ENCODE results near the gene SNX9. TPM values are rescaled to one million over a fixed set of nuclear protein-coding genes. Genes with fewer than 3 reads are reported as not detected.
A peak's percentile ranks its signal among the peaks of the same experiment; 100 is the strongest.

SNX9 gene
- total RNA-seq, 1 experiment from 2014 or later, result 37.8 TPM

DNA sequence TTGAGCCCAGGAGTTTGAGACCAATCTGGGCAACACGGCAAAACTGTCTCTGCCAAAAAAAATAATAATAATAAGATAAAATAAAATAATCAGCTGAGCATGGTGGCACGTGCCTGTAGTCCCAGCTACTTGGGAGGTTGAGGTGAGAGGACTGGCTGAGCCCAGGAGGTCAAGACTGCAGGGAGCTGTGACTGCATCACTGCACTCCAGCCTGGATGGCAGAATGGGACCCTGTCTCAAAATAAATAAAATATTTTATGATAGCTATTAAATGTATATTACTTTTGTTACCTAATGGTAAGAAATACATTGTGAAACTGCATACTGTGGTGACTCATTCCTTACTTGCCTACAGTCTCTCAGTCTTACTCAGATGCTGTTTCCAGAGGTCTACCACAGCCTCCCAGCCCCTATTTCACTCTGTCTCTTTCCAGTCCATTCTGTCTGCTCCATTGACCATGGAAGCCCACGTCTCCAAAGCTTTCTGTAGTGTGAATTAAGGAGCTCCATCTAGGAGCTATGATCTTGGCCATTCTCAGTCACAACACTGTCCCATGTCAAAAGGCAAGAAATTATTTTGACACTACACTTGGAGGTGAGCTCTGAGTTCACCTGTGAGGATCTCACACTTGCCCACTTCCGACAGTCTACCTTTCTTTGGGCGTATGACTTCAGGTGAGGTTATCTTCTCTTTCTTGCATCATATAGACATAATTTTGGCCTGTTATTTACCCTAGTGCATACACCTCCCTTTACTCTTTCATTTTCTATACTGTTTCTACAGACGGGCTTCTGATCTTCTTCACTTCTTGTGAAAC lies 22.4 kb upstream of the SNX9 start:
- peak; percentile 37 for DNase-seq (ENCODE audit: low read depth)

DNA sequence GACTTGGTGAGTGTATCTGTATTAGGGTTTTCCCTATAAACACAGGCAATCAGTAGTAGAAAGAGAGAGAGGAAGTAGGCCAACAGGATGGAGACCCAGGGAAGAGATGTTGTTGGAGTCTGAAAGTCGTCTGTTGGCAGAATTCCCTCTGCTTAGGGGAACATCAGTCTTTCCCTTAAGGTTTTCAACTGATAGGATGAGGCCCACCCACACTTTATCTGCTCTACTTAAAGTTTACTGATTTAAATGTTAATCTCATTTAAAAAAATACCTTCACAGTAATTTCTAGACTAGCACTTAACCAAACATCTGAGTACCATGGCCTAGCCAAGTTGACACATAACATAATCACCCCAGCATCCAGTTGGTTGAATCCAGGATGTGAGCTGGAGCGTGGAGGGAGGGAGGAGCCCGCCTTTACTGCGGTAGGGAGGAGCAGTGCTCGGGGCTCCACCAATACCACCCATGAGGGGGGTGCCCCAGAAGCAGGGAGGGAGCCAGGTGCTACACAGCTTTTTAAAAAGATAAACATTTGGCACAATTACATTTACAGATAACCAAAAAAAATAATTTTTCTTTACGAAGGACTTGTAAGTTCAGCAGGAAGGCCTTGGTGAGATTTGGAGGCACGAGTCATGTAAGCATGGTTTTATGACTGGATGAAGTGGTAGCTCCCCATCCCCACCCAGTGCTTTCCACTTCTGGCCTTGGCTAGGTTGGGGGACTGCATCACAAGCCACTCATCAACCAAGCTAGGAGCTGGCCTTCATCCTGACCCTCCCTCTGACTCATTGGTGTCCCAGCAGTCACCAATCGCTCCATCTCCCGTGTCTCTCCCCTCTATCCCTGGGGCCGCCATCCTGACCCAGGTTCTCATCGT lies 18.4 kb upstream of the SNX9 start:
- no peak for DNase-seq (ENCODE audit: low read depth)

DNA sequence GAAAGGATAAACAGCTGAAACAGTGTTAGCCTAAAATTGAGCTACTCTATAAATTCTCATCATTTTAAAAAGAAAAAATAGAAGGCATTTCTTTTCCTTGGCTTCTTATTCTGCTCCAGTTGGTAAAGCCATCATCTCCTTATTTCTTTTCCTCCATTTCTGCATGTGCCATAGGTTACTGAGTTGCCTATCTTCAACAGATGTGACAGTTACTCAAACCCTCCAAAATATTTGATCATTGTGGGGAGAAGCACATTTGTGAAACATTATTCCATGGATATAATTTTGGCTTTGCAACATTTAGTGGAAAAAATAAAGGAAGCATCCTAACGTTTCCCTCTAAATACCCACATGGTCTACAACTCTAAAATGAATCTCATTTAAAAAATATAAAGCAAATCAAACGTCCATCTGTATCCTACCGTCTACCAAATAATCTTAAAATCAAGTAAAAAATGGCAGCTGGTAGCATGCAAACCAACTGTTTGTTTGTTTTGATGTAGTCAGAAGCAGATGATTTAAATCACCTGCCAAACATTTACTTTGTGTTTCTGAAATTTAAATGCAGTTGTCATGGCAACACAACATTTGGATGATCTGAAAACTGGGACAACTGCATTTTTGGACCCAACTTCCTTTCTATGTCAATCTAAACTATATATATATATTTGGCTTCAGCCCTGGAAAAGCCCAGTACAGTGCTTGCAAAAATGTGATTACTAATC lies 16.8 kb upstream of the SNX9 start:
- DNase-seq (ENCODE audit: low read depth), result no peak

DNA sequence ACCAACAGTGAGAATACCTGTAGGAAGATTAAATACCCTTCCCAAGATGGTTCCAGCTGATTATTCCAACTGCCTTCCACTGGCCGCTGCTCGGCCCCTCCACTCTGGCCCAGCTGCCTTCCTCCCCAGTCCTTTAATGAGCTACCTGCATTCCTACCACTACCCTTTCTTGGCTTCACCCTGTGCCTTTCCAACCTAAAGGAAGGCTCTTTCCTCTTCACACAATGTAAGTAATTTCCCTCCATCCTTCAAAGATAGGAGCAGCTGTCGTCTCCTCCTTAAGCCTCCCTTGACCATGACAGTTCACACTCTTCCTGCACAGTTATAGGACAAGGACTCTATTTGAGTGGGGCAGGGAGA lies 16.2 kb upstream of the SNX9 start:
- no peak for DNase-seq (ENCODE audit: low read depth)

DNA sequence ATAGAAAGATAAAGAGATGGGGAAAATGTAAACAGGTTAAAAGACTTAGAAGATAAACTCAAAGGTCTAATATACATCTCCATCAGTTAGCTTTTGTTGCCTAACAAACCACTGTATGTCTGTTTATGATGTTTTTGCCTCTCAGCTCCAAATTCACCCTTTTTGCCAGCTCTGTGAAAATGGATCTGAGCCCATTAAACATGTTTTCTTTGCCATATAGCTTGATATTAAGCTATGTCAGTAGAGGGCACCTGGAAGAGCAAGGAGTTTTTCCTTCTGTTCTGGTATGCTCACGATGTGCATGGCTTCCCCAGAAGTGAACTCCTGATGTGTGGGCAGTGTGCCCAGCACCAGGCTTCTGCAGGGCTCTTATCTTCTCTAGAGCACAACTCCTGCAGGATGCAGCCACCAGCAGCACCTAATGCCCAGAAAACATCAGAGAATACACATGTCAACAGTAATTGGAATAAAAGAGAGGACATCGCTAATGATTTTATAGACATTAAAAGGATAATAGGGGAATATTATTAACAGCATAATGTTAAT lies 14.6 kb upstream of the SNX9 start:
- no peak for DNase-seq (ENCODE audit: low read depth)

DNA sequence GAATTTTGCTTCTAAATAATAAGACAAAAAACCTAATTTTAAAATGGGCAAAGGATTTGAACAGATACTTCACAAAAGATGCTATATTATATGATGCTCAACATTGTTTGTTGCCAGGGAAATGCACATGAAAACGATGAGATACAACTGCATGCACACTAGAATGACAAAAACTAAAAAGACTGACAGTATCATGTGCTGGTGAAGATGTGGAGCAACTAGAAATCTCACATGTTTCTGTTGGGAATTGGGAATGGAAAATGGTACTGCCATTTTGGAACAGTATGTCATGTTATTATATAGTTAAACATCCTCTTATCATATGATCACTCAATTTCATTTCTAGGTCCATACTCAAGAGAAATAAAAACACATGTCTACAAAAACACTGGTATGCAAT lies 13.4 kb upstream of the SNX9 start:
- DNase-seq (ENCODE audit: low read depth), result no peak

DNA sequence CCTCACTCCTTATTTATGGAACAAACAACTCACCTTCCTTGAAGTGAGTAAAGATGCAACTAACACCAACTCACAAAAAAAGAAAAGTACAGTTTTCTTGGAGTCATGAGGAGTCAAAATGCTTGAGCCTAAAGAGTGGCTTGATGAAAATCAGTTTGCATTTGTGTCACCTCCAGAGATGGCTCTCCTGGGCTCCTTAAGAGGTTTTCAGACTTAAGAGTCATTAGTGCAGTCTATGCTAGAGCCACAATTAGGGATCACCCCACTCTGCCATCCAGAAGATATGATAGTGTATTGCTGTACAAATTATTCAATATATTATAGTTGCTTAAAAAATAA lies 11.9 kb upstream of the SNX9 start:
- DNase-seq (ENCODE audit: low read depth), result no peak

DNA sequence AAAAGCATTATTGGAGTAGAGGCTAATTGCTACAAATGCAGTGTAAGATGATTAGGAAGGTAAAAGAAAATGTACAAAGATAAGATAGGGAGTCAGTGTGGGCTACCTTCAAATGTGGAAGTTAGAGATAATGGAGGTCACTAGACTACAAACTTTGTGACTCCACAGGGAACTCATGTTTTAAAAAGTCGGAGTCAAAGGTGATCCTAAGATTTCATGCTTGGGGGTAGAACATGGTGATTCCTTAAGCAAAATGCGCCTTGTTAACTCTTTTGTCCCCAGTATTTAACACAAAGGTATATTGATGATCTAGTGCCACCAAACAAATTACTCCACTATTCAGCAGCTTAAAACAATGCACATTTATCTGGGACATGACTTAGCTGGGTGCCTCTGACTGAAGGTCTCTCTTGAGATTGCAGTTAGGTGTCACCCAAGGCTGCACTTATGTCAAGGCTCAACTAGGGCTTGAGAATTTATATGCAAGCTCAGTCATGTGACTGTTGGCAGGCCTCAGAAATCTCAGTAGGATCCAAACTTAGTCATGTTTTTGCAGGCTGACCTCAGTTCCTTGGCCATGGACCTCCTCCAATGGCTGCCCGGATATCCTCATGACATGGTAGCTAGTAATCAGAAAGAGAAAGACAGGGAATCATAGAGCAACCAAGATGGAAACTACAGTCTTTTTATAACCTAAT lies 11.4 kb upstream of the SNX9 start:
- peak; percentile 52 for DNase-seq (ENCODE audit: low read depth)

DNA sequence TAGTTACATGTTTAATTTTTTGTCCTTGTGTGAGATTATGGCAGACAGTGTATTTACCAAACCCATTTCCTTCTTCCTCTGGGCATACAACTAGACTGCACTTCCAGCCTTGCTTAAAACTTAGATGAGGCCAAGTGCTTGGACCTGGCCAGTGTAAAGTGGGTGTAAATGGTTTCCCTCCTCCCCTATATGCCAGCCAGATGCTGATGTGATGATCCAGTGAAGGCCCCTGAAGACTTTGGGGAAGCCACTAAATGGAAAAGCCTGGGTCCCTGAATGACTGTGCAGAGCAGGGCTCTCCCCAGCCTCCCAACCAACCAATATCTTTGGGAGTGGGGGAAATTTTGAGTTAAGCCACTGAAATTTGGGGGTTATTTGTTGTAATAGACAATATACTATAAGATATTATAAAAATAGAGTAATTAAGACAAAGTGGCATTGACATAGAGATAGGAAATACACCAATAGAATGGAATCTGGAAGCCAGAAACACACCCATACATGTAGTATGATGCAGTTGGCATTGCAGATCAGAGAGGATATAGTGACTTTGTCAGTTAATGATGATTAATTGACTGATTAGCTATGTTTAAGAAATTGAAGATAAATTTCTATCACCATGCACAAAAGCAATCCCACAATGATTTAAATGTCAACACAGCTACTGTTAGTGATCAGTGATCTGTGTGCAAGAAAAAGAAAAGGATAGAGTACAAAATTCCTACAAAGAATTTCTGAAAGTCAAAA lies 10.4 kb upstream of the SNX9 start:
- no peak for DNase-seq (ENCODE audit: low read depth)

DNA sequence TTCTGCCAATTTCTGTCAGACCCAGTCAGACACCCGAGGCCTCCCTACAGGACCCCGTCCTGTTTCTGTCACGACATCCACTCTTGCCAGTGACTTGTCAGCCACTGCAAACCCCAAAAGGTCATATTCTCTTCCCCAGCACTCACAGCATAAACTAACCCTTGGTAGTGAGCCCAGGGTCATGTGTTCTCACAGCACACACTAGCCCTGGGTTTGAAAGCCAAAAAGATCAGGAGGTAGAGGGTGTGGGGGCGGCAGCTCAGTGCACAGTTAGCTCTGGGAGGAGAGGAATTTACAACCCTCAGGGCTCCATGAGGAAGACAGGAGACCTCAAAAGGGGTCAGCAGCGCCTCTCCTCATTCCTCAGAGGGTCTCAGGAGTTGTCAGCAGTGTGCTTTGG lies 9.9 kb upstream of the SNX9 start:
- peak; percentile 29 for DNase-seq (ENCODE audit: low read depth)

DNA sequence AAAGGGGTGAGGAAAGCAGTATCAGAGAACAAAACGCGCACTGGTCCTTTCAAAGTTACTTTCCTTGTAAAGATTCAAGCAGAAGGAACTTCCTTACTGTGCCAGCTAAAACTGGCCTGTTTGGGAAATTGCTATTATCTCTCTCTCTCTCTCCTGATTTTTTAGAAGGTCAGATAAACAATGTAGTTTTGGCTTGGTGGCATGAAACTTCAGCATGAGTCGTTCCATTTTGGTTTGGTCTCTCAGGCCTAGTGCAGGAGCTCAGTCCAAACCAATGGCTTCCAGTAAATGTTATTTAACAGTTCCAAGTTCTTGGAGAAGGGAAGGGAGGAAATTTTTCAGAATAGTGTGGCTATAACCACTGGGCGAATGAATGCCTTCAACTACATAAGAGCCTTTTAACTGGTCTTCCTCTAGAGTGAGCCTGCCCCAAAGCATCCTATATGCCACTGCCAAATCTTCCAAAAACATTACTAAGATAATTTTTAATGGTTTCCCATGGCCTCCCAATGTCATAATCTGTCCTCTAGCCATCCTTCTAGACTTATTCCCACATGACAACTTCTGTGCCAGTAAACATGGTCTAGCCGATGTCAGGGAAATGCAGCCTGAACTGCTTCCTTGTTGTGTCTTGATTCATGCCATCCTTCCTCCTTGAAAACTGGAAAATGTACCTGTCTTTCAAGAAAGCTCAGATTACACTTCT lies 9.1 kb upstream of the SNX9 start:
- peak; percentile 91 for DNase-seq (ENCODE audit: low read depth)

DNA sequence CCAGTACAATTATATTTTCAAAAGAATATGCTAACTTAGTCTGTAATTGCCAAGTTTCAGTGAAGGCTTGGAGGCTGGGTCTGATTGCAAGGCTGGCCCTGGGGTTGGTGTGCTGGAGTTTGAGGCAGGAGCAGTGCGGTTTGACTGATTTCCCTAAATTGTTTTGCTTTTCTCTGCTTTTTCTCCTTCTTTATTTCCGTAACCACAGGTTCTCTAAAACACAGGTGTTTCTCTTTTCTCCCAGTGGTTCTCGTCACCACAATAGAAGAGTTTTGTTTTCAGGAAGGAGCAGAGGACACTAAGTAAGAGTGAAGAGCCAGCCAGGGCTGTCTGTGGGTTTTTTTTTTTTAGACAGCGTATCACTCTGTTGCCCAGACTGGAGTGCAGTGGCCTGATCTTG lies 8.2 kb upstream of the SNX9 start:
- DNase-seq (ENCODE audit: low read depth), result no peak

DNA sequence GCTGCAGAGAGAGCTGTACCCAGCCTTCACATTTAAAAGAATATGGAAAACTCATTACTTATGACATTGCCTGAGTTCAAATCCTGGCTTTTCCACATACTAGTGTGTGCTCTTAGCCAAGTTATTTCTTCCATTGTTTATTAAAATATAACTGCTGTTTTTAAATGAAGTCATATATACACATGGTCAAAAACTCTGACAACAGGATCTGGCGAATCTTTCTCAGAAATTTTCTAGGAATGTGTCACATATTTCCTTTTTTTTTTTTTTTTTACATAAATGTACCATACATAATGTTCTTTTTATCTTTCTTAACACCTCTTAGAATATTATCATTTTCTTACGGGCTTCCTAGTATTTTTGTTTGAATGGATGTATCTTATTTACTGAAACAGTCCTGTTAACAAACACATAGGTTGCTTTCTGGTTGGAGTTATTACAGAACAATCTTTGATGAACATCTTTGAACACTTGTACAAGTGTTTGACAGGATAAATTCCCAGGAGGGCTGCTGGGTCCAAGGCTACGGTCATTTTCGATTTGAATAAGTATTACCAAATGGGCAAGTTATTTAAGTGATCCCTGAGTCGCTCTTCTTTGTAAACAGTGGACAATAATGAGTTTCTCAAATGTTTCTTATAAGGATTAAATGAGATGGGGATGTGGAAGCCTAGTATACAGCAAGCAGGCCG lies 1.6 kb upstream of the SNX9 start:
- DNase-seq (ENCODE audit: low read depth), result no peak

DNA sequence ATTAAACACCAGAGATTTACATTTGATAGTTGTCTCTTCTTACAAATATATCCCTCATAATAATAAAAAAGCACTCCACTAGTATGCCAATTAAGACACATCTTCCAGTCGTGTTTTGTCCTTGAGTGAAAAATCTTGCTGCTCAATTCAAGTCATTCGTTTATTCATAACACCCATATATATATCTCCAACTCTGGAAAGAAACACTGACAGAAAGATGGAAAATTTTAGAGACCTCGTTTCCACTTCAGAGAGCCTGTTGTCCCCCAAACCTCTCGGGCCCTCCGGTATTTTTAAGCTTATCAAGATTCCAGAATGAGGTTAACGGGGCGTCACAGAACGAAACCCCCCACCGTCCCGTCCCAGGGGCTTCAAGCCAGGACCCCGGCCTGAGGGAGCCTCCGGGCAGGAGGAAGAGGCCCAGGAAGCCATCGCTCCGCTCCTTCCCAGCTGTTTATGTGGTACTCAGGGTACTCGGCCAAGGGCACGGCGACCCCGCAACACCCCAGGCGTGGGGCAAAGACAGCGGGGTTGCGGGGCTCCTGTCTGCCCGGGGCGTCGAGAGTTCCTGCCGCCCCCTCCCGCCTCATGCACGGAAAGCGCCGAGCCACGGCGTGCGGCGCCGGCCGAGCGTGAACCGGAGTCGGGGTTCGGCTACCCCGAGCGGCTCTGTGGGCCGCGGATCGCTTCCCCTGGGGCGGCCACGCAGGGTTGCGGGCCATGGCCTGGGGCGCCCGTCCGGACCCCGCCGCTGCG lies 623 bp upstream of the SNX9 start:
- no peak for DNase-seq (ENCODE audit: low read depth)

DNA sequence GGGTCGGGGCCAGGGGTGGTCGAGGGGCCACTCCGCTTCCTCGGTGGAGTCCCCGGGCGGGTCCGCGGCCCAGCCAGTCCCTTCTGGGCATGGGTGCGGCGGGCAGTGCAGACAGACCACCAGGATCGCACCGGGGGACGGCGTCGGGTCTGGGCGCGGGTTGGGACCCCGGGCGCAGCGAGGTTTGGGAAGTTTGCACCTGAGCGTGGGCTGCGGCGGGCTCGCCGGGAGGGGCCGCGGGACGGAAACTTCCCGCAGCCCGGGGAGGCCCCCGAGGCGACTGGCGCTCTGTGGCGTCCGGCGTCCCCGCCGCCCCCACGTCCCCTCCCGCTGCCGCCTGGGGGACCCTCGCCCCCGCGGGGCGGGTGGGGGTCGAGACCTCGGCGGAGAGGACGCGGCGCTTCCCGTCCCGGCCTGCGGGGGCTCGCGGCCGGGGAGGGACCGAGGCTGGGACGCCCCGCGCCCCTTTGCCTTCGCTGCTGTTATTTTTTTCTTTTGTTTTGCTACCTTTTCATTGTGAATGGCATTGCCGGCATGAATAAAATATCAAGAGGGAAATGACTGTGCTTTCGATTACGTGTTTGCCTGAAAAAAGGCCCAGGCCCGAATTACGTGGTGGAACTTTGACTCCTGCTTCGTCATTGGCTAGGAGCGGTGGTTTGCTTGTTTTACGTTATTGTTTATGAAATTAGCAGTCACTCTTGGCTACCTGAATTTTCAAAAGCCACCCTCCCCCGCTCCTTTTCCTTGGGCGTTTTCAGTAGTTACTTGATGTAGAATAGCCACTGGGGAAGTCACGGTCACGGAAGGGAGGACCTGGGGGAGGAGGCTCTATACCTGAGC lies 703 bp downstream of the SNX9 start:
- peak; percentile 78 for DNase-seq (ENCODE audit: low read depth)

DNA sequence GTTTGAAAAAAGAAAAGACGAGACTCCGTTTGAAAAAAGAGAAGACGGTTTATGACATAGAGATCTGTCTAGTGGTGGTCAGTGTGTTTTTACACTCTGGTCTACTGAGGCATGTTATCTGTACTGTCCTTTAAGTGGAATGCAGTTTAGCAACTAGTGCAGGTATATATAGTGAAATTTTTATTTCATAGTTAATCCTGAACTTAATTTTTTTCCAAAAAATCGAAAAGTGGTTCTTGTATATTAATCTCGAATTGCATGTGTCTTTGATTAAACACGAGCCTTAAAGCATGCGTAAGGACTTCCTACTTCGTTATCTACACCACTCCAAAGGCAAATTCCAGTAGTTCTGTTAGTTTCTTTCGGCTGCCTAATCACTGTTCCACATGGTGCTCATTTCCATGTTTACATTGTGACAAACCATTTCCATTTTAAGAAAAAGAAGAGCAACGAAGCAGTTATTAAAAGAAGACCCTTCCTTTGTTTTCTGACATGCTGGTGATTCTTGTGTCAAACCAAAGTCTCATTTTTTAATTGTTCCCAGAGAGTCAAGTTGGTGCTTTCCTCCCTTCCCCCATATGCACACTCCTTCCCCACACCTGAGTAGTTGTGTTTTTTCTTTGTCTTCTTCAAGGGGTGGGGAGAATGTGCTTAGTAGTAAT lies 2.3 kb downstream of the SNX9 start:
- DNase-seq (ENCODE audit: low read depth), result no peak

DNA sequence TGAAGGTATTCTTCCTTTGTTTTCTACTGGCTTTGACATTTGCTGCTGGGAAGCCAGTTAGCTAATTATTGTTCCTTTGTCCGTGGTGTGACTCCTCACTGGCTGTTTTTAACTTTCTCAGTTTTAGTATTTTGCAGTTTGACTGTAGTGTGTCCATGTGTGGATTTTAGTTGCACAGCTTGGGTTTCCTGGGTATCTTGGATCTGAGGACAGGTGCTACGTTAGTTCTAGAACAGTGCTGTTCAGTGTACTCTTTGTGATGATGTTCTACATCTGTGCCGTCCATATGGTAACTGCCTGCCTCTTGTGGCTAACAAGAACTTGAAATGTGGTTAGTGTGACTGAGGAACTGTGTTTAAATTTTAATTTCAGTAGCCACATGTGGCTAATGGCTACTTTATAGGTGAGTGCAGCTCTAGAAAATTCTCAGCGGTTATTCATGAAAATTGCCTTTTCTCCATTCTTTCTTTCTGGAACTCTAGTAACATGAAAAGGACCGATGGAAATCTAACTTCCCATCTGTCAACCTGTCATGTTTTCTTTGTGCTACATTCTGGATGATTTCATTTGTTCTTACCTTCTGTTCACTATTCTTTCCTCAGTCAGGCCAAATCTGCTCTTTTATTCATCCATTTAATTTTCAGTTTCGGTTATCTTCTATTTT lies 7.4 kb downstream of the SNX9 start:
- no peak for DNase-seq (ENCODE audit: low read depth)
